Measurements from ENCODE around the gene FBF1. TPM values are rescaled to one million over a fixed set of nuclear protein-coding genes. Genes with fewer than 3 reads are reported as not detected.

Gene FBF1
- total RNA-seq, 2 donors from 2014 or later = 2.6 to 4.2 TPM

DNA sequence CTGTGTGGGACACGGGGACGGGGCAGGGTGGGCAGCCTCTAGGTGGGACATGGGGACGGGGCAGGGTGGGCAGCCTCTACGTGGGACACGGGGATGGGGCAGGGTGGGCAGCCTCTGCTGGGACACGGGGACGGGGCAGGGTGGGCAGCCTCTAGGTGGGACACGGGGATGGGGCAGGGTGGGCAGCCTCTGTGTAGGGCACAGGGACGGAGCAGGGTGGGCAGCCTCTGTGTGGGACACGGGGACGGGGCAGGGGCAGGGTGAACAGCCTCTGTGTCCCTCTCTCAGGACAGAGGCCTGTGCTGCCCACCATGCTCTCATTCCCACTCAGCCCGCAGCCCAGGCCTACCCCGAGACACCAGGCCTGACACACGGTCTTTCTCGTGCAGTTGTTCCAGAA, 19.2 kb downstream of the FBF1 start:
- WGBS, 2 donors = 89 to 95% methylated on average over 9 to 15 of the region's 15 CpGs

DNA sequence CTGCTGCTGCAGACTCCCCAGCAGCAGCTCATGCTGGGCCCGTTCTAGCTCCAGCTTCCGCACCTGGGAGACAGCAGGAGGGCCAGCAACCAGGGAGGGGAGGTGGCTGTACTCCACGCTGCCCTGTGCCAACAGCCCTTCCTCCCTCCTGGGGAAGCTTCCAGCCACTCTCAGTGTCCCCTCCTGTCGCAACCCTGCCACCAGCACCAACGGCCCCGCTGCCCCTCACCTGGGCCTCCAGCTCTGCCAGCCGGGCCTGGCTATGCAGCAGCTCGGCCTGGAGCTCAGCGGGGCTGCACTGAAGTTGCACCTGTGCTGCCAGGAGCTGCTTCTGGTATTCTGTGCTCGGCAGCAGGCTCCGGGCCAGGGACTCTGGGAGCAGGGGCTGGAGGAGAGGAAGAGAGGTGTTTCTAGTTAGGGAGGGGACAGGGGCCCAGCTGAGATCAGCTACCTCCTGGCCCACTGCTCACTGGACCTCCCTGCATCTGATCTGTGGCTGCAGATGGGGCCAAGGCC, 20.7 kb downstream of the FBF1 start:
- WGBS, 2 donors = 83 to 93% methylated on average over 3 to 11 of the region's 11 CpGs
- Histone ChIP-seq H3K9me3 (no peaks in the 10 kb centered on the region), H3K27me3 (no peaks in the 10 kb centered on the region), H3K36me3 (replicated peaks in 1 of 2; ENCODE audit: insufficient read depth in 1 of 2, low read depth in 2 of 2) (no peaks in the 10 kb centered on the region), H3K4me3 (no peak overlapping the region), H3K27ac (no peak overlapping the region), H3K4me1 (no peaks in the 10 kb centered on the region)
- TF ChIP-seq POLR2A (IDR thresholded peaks at IDR 0.05) = no peak
- TF ChIP-seq, protein P1, sequence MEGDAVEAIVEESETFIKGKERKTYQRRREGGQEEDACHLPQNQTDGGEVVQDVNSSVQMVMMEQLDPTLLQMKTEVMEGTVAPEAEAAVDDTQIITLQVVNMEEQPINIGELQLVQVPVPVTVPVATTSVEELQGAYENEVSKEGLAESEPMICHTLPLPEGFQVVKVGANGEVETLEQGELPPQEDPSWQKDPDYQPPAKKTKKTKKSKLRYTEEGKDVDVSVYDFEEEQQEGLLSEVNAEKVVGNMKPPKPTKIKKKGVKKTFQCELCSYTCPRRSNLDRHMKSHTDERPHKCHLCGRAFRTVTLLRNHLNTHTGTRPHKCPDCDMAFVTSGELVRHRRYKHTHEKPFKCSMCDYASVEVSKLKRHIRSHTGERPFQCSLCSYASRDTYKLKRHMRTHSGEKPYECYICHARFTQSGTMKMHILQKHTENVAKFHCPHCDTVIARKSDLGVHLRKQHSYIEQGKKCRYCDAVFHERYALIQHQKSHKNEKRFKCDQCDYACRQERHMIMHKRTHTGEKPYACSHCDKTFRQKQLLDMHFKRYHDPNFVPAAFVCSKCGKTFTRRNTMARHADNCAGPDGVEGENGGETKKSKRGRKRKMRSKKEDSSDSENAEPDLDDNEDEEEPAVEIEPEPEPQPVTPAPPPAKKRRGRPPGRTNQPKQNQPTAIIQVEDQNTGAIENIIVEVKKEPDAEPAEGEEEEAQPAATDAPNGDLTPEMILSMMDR (IDR thresholded peaks at IDR 0.05) = no peak
- intact Hi-C loops (cut with DNase I) = no loop called here
- no peak for DNase-seq
- no peak for ATAC-seq

More for the DNA sequence above, 19.2 kb downstream of the FBF1 start:
- ATAC-seq = no peak
- no peak for DNase-seq
- no peaks in the 10 kb centered on the region for H3K9me3 ChIP-seq
- intact Hi-C loops (cut with DNase I) = no loop called here
- TF ChIP-seq, protein P1 (IDR thresholded peaks at IDR 0.05) = no peak
- TF ChIP-seq POLR2A (IDR thresholded peaks at IDR 0.05) = no peak
- H3K4me3 ChIP-seq = no peak overlapping the region
- H3K4me1 ChIP-seq = no peaks in the 10 kb centered on the region
- no peaks in the 10 kb centered on the region for H3K36me3 ChIP-seq (replicated peaks in 1 of 2; ENCODE audit: insufficient read depth in 1 of 2, low read depth in 2 of 2)
- no peaks in the 10 kb centered on the region for H3K27me3 ChIP-seq
- H3K27ac ChIP-seq = no peak overlapping the region

DNA sequence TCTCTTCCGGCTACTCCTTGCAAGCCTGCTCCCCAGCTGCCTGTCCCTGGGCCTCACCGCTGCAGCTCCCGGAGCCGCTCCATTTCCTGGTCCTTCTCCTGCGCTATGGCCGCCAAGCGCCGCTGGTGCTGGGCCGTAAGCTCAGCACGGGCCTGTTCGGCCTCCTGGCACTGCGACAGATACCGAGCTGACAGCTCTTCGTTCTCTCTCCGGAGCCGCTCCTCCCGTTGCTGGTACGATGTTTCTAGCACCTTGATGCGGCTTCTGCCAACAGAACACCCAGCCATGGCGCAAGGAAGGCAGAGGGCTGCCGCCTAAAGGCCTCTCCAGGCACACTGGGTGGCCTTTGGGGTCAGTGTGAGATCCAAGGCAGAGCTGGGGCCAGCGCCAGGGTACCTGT, 21.2 kb downstream of the FBF1 start:
- Histone ChIP-seq H3K27me3 (no peaks in the 10 kb centered on the region), H3K9me3 (no peaks in the 10 kb centered on the region), H3K27ac (no peak overlapping the region), H3K36me3 (replicated peaks in 1 of 2; ENCODE audit: insufficient read depth in 1 of 2, low read depth in 2 of 2) (no peaks in the 10 kb centered on the region), H3K4me3 (no peak overlapping the region), H3K4me1 (no peaks in the 10 kb centered on the region)
- TF ChIP-seq, protein P1 (IDR thresholded peaks at IDR 0.05) = no peak
- no peak for TF ChIP-seq POLR2A (IDR thresholded peaks at IDR 0.05)
- no peak for DNase-seq
- intact Hi-C loops (cut with DNase I) = loop anchor here (10.0 kb wide), 1 partner anchor 375 kb away; no protein-coding TSS in a partner anchor
- ATAC-seq = no peak
- 95% methylated on average over 16 to 21 of the region's 22 CpGs for WGBS, 2 donors

DNA sequence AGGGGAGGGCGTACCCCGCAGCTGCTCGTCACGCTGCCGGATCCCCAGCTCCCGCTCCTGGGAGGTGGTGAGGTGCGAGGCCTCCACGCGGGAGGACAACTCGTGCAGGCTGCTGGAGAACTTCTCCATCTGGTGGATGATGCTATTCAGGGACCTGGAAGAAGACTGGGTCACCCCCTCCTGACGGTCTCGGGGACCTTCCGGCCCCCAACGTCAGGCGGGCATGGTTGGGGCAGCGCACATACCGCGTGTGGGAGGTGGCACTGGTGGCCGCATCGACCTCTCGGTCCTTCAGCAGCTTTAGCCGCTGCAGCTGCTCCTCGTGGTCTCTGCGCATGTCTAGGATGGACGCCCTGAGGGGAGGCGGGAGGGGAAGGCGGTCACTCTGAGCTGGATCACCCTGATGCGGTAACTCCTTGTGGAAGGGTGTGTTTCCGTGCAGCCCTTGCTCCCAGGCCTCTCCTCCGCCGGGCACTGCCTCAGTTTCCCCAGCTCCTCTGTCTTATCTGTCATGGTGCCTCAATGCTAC, 22.9 kb downstream of the FBF1 start:
- DNase-seq = no peak
- no peaks in the 10 kb centered on the region for H3K36me3 ChIP-seq (replicated peaks in 1 of 2; ENCODE audit: insufficient read depth in 1 of 2, low read depth in 2 of 2)
- 93 to 98% methylated on average over 13 to 29 of the region's 31 CpGs for WGBS, 2 donors

More for the DNA sequence above, 22.9 kb downstream of the FBF1 start:
- TF ChIP-seq POLR2A (IDR thresholded peaks at IDR 0.05) = no peak
- TF ChIP-seq, protein P1 (IDR thresholded peaks at IDR 0.05) = no peak
- no peak overlapping the region for H3K27ac ChIP-seq
- ATAC-seq = no peak
- no peaks in the 10 kb centered on the region for H3K27me3 ChIP-seq
- H3K4me3 ChIP-seq = no peak overlapping the region
- no peaks in the 10 kb centered on the region for H3K9me3 ChIP-seq
- intact Hi-C loops (cut with DNase I) = loop anchor here (10.0 kb wide), 1 partner anchor 377 kb away; no protein-coding TSS in a partner anchor
- no peaks in the 10 kb centered on the region for H3K4me1 ChIP-seq
